ENCODE results near the gene CACNA2D3.
"Not testable (repeated sequence)": the region's sequence is repeated elsewhere in the genome, so short reads cannot be mapped to it uniquely, and the experiment has no call there.

Gene CACNA2D3

DNA sequence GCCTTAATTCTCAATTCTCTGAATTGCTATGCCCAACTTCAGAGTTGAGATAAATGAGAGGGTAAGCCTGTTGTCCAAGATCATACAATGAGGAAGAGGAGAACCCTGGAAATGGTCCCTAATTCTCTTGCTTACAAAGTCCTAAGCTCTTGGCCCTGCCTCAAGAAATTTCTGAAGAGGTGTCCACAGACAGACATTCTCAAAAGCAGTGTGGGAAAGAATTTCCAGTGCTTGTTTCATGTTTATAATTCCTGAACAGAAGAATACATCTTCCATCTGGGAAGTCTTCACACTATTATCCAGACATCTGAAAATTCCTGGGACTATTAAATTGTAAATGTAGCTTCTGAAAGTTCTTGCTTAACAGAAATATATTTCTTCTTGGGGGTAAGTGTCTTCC is 972.3 kb downstream of the CACNA2D3 start:
- no peak for DNase-seq (ENCODE audit: insufficient read length, low spot score)
- FAIRE-seq, result no peak
- TF ChIP-seq TAF1 (IDR thresholded peaks at IDR 0.05; ENCODE audit: low read depth, low read length), result no peak
- TF ChIP-seq PAX5 (IDR thresholded peaks at IDR 0.05; ENCODE audit: insufficient read depth, low read length, severe bottlenecking), result no peak
- no peak for TF ChIP-seq POU2F2 (IDR thresholded peaks at IDR 0.05; ENCODE audit: low read depth, low read length)
- no peak for TF ChIP-seq SPI1 (IDR thresholded peaks at IDR 0.05; ENCODE audit: low read depth, low read length)
- TF ChIP-seq POLR2A (IDR thresholded peaks at IDR 0.05; ENCODE audit: low read depth, low read length), result no peak
- TF ChIP-seq POLR2AphosphoS5 (IDR thresholded peaks at IDR 0.05; ENCODE audit: low read depth, low read length), result no peak

DNA sequence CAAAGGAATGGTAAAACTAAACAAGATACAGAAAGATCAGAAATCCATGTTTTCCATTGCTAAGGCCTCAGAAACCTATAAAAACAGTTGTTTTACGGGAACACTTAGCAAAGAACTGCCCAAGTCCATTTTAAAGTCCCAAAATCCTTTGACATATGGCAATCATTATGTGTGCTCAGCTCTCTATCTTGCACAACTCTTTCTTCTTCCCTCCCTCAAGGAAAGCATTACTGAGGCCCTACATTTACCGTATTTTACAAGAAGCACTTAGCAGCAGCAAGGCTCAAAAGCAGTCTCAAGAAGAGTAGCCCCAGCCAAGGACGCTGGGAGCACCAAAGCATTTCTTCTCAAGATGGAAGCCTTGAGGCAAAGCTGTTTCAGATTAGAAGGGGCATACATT is 975.1 kb downstream of the CACNA2D3 start:
- TF ChIP-seq POLR2A (IDR thresholded peaks at IDR 0.05; ENCODE audit: low read depth, low read length) (no peak), SPI1 (IDR thresholded peaks at IDR 0.05; ENCODE audit: low read depth, low read length) (no peak)
- DNase-seq (ENCODE audit: insufficient read length, low spot score) (no peak), FAIRE-seq (no peak)

DNA sequence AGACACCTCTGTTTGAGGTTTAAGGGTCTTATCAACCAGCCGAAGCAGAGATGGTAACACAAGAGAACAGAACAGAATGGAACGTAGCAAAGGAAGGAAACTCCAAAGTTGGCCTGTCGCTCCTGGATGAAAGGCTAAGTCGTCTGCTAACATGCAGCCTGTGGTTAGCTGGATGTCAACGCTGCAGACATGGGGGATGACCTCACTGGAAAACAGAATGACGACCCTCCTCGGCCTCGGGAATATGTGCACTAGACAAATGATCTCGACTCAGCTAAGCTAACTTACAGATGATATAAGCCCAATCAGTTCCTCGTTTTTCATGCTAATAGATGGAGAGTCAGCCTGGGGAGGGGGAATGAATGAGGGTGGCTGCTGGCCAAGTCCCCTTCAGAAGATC is 983.3 kb downstream of the CACNA2D3 start:
- no peak for FAIRE-seq
- DNase-seq (ENCODE audit: insufficient read length, low spot score), result no peak
- TF ChIP-seq TAF1 (IDR thresholded peaks at IDR 0.05; ENCODE audit: low read depth, low read length), result no peak
- no peak for TF ChIP-seq POLR2AphosphoS5 (IDR thresholded peaks at IDR 0.05; ENCODE audit: low read depth, low read length)
- TF ChIP-seq POLR2A (IDR thresholded peaks at IDR 0.05; ENCODE audit: low read depth, low read length), result no peak
- TF ChIP-seq PAX5 (IDR thresholded peaks at IDR 0.05; ENCODE audit: insufficient read depth, low read length, severe bottlenecking), result no peak
- TF ChIP-seq POU2F2 (IDR thresholded peaks at IDR 0.05; ENCODE audit: low read depth, low read length), result no peak
- TF ChIP-seq SPI1 (IDR thresholded peaks at IDR 0.05; ENCODE audit: low read depth, low read length), result no peak

DNA sequence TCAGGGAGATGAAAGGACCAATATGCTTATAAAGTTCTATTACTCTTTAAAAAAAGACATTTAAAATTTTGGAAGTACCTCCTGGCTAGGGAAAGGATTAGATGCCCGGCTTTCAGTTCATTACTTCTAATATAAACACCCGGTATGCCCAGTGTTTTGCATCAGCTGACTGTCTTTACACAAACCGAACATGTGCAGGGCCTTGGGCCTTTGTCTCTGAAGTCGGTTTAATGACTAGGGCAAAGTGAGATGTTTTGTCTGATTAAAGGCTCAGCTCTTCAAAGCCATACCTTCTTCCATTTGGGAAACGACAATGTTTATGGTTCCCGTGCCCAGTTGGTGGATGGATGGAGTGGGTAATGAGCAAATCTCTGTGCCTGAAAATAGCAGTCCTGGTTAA is 984.8 kb downstream of the CACNA2D3 start:
- TF ChIP-seq SPI1 (IDR thresholded peaks at IDR 0.05; ENCODE audit: low read depth, low read length) (no peak), POU2F2 (IDR thresholded peaks at IDR 0.05; ENCODE audit: low read depth, low read length) (no peak), TAF1 (IDR thresholded peaks at IDR 0.05; ENCODE audit: low read depth, low read length) (no peak), POLR2AphosphoS5 (IDR thresholded peaks at IDR 0.05; ENCODE audit: low read depth, low read length) (no peak), PAX5 (IDR thresholded peaks at IDR 0.05; ENCODE audit: insufficient read depth, low read length, severe bottlenecking) (no peak), POLR2A (IDR thresholded peaks at IDR 0.05; ENCODE audit: low read depth, low read length) (no peak)
- DNase-seq (ENCODE audit: insufficient read length, low spot score) (no peak), FAIRE-seq (no peak)

DNA sequence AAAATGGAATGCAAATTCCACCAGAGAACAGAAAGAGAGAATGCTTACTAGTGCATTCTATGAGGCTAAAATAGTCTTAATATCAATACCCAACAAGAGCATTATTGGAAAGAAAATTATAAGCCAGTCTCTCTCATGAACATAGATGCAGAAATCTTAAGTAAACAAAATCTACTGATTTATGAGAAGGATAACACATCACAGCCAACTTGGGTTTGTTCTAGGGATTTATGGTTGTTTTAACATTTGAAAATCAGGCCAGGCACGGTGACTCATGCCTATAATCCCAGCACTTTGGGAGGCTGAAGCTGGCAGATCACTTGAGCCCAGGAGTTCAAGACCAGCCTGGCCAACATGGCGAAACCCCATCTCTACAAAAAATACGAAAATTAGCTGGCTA is 989.6 kb downstream of the CACNA2D3 start:
- not testable (repeated sequence) for FAIRE-seq; DNase-seq (ENCODE audit: insufficient read length, low spot score)

DNA sequence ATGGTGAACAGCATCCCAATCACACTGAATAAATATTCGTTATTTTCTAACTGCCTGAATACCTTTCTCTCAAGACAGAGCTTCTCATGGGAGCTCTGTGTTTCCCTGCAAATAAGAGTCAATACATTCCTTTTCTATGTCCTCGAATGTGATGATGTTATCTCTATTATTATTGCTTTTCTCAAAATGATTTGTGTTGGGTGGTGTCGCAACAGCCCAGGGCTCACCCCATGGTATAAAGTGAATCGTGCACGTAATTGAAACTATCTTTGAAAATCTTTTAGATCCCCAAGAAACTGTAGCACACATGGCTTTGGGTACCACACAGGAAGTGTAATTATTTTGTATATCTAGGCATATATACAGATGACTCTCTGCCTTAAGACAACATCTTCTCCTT is 996.1 kb downstream of the CACNA2D3 start:
- no peak for DNase-seq (ENCODE audit: insufficient read length, low spot score)
- no peak for FAIRE-seq
- TF ChIP-seq PAX5 (IDR thresholded peaks at IDR 0.05; ENCODE audit: insufficient read depth, low read length, severe bottlenecking) (no peak), POU2F2 (IDR thresholded peaks at IDR 0.05; ENCODE audit: low read depth, low read length) (no peak), TAF1 (IDR thresholded peaks at IDR 0.05; ENCODE audit: low read depth, low read length) (no peak), POLR2A (IDR thresholded peaks at IDR 0.05; ENCODE audit: low read depth, low read length) (no peak), POLR2AphosphoS5 (IDR thresholded peaks at IDR 0.05; ENCODE audit: low read depth, low read length) (no peak), SPI1 (IDR thresholded peaks at IDR 0.05; ENCODE audit: low read depth, low read length) (no peak)

DNA sequence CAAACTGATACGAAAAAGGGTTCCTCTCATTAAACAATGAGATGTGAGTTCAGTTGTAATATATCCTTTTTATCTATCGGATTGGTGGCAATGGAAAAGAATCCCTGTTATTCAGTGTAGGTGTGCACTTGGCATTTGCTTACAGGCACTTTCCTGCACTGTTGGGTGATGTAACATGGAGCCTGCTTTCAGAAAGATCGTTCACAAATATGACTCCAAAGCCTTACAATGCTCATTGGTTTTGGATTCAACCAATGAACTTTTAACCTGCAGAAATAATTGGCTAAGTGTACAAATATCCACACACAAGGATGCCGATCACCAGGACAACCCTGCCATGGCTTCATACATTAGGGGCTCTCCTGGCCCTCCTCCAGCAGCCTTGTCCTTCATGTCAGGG is 996.9 kb downstream of the CACNA2D3 start:
- no peak for FAIRE-seq
- TF ChIP-seq POU2F2 (IDR thresholded peaks at IDR 0.05; ENCODE audit: low read depth, low read length), result no peak
- TF ChIP-seq SPI1 (IDR thresholded peaks at IDR 0.05; ENCODE audit: low read depth, low read length), result no peak
- no peak for TF ChIP-seq POLR2A (IDR thresholded peaks at IDR 0.05; ENCODE audit: low read depth, low read length)
- TF ChIP-seq POLR2AphosphoS5 (IDR thresholded peaks at IDR 0.05; ENCODE audit: low read depth, low read length), result no peak
- TF ChIP-seq TAF1 (IDR thresholded peaks at IDR 0.05; ENCODE audit: low read depth, low read length), result no peak
- no peak for TF ChIP-seq PAX5 (IDR thresholded peaks at IDR 0.05; ENCODE audit: insufficient read depth, low read length, severe bottlenecking)
- DNase-seq (ENCODE audit: insufficient read length, low spot score), result no peak

GRCh38 chr3:55122312-55122711 is 1000.0 kb downstream of the CACNA2D3 start:
- no peak for FAIRE-seq
- DNase-seq (ENCODE audit: insufficient read length, low spot score), result no peak
- no peak for TF ChIP-seq POU2F2 (IDR thresholded peaks at IDR 0.05; ENCODE audit: low read depth, low read length)
- TF ChIP-seq POLR2A (IDR thresholded peaks at IDR 0.05; ENCODE audit: low read depth, low read length), result no peak

Data from GM12891 (cell line).